ENCODE measurements around the gene CTCFL.
"Not testable (repeated sequence)": the region's sequence is repeated elsewhere in the genome, so short reads cannot be mapped to it uniquely, and the experiment has no call there.

Gene CTCFL

DNA sequence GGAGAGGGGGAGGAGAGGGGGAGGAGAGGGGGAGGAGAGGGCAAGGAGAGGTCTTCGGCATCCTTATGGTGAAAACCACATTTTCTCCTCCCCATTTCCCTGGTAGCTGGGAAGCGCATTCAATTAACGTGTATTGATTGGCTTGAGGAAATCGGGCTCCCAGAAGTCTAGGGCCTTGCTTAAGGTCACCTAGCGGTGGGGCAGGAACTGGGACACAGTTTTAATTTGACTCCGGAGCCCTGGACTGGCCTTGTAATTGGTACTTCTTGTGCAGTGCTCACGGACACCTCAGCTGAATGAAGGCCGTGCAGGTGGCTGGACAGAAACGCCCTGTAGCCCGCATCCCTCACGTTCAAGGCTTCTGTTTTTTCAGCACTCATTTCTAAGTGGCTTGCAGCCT is 42.8 kb downstream of the CTCFL start:
- no peak for DNase-seq (ENCODE audit: low spot score)

GRCh38 chr20:57481281-57481711 is 43.6 kb downstream of the CTCFL start:
- DNase-seq (ENCODE audit: low spot score) = no peak

DNA sequence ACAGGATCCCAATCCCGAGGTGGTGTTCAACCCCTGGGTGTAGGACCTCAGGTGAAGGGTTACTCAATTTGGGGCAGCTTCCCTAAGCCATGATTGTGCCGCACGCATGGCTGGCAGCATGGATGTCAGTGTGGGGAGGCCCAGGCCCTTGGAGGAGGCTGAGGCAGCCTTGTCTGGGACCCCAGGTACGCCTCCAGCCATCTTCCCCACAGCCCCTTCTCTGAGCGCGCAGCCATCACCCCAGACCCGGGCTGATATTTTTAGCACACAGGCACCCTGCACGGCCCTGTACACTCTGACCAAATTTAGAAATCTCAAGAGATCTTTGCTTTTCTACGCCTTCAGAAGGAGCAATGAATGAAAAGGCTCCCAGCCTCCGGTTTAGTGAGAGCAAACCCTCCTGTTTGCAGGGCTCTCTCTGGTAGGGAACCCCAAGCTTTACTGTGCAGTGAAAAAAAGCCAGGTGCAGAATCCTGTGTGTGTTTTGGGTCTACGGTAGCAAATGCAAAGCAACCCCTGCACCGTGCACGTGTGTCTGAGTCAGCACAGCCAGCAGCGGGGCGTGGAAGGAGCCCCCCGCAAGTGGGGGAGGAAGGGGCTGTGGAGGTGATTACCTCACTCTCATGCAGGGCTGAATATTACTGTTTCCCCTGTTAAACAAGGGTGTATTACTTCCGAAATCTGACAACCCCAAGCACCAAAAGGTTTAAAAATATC is 44.3 kb downstream of the CTCFL start:
- no peak for DNase-seq (ENCODE audit: low spot score)

- no peak for DNase-seq (ENCODE audit: low spot score)
Measured at GRCh38 chr20:57479196-57479595, 45.7 kb downstream of the CTCFL start.

DNA sequence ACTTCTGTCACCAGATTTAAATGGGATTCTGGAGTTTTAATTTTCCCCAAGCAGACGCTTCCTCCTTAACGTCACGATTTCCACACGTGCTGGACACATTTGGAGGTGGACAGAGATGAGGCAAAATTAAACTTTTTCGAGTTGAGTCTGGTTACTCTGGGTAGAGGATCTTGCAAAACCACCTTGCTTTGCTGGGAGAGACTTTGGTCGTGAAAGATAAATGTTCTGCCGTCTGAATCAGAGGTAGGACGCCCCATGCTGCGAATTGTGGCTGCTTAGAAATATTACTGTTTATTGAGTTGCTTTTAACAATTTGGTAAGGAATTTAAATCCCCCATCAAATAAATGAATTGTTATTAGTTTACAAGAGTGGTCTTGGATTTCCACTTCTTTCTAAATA is 46.8 kb downstream of the CTCFL start:
- no peak for DNase-seq (ENCODE audit: low spot score)

- no peak for DNase-seq (ENCODE audit: low spot score)
Measured at GRCh38 chr20:57476641-57477461, 48.1 kb downstream of the CTCFL start.

DNA sequence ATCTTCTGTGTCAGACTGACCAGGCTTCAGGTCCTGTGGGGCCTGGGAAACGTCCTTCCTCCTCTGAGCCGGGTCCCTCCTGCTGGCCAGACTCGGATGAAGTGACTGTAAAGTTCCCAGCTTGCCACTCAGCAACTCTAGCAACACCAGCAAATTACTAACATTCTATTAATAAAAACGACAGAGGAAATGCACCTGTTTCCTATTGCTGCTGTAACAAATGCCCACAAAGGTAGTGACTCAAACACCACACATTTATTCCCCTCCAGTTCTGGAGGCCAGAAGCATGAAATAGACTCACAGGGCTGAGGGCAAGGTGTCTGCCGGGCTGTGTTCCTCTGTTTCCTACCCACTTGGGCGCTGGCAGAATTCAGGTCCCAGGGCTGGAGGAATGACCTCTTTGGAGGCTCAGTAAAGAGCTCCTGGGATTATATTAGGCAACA is 48.8 kb downstream of the CTCFL start:
- DNase-seq (ENCODE audit: low spot score) = no peak

- DNase-seq (ENCODE audit: low spot score) = no peak
Measured at GRCh38 chr20:57475388-57476083, 49.4 kb downstream of the CTCFL start.

GRCh38 chr20:57474816-57475215 is 50.1 kb downstream of the CTCFL start:
- DNase-seq (ENCODE audit: low spot score) = no peak

DNA sequence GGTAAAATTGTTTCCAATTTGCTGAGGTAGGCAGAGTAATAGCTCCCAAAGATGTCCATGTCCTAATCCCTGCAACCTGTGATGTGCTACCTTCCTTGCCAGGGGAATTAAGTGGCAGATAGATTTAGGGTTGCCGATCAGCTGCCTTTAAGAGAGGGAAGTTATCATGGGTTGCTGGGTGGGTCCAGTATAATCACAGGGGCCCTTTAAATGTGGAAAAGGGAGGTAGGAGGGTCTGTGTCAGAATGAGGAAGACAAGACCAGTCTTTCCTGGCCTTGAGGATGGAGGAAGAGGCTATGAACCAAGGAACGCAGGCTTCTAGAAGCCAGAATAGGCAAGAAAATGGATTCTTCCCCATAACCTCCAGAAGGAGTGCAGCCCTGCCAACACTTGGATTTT is 50.7 kb downstream of the CTCFL start:
- DNase-seq (ENCODE audit: low spot score) = no peak

DNA sequence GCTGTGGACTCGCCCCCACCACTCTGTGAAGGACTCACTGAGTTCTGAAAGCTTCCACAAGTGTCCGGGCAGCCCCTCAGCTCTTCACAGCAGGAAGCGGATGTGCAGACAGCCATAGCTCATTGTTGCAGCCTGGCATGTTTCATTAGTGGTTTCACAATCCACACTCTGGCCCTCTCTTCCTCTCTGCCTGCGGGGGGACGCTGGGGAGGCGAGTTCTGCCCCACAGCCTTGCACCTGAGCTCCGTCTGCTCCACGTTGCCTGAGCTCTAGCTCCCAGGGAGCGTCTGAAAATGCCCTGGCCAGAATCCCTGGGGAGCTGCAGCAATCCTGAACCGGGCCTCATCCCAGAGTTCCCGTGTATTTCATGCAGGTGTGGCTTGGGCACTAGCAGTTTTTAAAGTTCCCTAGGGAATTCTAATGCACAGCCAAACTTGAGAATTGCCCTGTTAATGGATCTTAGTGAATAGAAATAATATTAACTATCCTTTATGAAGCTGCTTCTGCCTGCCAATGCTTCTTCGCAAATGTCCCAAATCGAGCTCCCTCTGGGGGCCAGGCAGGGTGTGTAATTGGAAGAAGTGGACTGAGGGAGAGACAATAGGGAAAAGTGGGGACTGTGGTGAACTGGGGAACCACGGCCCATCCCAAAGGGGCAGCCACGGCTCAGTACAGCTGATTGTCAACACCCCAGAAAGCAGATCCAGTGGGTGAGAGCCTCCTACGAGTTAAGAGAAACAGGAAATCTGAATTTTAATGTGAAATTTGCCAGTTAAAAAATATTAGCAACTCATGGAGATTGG is 51.5 kb downstream of the CTCFL start:
- DNase-seq (ENCODE audit: low spot score) = no peak

DNA sequence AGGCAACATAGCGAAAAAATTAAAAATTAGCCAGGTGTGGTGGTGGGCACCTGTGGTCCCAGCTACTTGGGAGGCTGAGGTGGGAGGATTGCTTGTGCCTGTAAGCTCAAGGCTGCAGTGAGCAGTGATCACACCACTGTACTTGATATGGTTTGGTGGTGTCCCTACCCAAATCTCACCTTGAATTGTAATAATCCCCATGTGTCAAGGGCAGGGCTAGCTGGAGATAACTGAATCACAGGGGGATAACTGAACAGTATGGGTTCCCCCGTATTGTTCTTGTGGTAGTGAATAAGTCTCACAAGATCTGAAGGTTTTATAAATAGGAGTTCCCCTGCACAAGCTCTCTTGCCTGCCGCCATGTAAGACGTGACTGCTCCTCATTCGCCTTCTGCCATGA is 52.5 kb downstream of the CTCFL start:
- DNase-seq (ENCODE audit: low spot score) = not testable (repeated sequence)

- DNase-seq (ENCODE audit: low spot score) = no peak
Measured at GRCh38 chr20:57471496-57472372, 53.2 kb downstream of the CTCFL start.

DNA sequence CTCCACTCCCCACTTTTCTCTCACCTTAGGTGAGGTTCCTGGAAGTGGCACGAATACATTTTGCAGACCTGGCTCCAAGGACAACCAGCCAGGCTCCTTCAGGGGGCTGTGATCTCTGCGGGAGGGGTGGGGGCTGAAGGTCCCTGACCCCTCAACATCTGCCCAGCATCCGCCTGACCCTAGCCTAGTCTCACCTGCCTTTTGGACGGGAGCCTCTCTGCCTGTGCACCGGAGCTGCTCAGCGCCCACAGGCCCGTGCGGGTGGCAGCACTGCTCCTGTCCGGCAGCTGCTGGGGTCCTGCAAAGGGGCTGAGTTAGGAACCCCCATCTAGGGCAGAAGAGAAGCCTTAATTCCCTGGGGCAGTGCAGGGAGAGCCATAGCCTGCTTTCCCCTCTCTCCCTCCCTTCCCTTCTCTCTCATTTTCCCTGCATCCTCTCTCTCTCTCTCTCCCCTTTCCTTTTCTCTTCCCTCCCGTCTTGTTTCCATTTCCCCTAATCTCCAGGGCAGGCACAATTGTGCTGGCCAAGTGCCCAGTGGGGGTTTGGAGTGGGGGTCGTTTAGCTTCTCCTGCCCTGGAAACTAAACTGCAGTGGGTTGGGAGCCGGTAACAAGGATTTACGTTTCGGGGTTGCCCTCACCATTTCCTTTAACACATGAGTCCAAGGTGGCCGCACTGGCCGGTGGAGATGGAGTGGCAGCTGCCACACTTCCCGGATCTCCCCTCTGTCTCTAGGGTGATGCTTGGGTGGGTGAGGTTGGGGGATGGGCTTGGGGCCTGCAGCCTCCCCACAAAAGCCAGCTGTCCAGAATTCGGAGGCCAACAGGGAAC is 54.1 kb downstream of the CTCFL start:
- DNase-seq (ENCODE audit: low spot score) = no peak

- no peak for DNase-seq (ENCODE audit: low spot score)
Measured at GRCh38 chr20:57470212-57470522, 54.8 kb downstream of the CTCFL start.

- no peak for DNase-seq (ENCODE audit: low spot score)
Measured at GRCh38 chr20:57469418-57470211, 55.3 kb downstream of the CTCFL start.

GRCh38 chr20:57468523-57469417 is 56.2 kb downstream of the CTCFL start:
- DNase-seq (ENCODE audit: low spot score) = no peak

GRCh38 chr20:57467742-57468141 is 57.2 kb downstream of the CTCFL start:
- DNase-seq (ENCODE audit: low spot score) = no peak

Data from ecto neural progenitor cell (in vitro differentiated cells).